ENCODE results near the gene L3HYPDH. TPM values are rescaled to one million over a fixed set of nuclear protein-coding genes. Genes with fewer than 3 reads are reported as not detected.

L3HYPDH gene
- polyA plus RNA-seq, 3 donors: 3.9 to 30.7 (median 5.3) TPM

- H3K4me2 ChIP-seq (replicated peaks; ENCODE audit: extremely low read depth, low read length, poor library complexity, severe bottlenecking): no peak overlapping the region
- no peak overlapping the region for H3K27ac Mint-ChIP-seq
- no peak overlapping the region for H3K4me3 ChIP-seq (replicated peaks in 1 of 3; ENCODE audit: low read depth in 2 of 3, low read length in 3 of 3)
- H3K4me1 Mint-ChIP-seq: peaks cover 31% of the 10 kb centered on the region
- H3K9me3 ChIP-seq (replicated peaks in 1 of 2; ENCODE audit: control insufficient read depth in 1 of 2, insufficient read depth in 1 of 2, low read length in 2 of 2): no peaks in the 10 kb centered on the region
- H3K27ac ChIP-seq (ENCODE audit: low read depth in 1 of 2, low read length in 2 of 2): no peak overlapping the region
- peaks cover 0 to 2% (median 1%) of the 10 kb centered on the region in 3 donors for H3K27me3 Mint-ChIP-seq (ENCODE audit: low read depth in 3 of 3)
- no peaks in the 10 kb centered on the region for H4K20me1 ChIP-seq (ENCODE audit: insufficient read depth, low read length)
- no peak overlapping the region for H3K4me3 Mint-ChIP-seq
- no peak for DNase-seq
- H3K4me1 ChIP-seq (ENCODE audit: control insufficient read depth in 1 of 2, insufficient read depth in 2 of 2, low read length in 2 of 2): peaks cover 12 to 27% of the 10 kb centered on the region in 2 donors
- no peaks in the 10 kb centered on the region for H3K9me3 Mint-ChIP-seq
- no peaks in the 10 kb centered on the region for H3K79me2 ChIP-seq (ENCODE audit: insufficient read depth, low read length)
- TF ChIP-seq, protein P1, sequence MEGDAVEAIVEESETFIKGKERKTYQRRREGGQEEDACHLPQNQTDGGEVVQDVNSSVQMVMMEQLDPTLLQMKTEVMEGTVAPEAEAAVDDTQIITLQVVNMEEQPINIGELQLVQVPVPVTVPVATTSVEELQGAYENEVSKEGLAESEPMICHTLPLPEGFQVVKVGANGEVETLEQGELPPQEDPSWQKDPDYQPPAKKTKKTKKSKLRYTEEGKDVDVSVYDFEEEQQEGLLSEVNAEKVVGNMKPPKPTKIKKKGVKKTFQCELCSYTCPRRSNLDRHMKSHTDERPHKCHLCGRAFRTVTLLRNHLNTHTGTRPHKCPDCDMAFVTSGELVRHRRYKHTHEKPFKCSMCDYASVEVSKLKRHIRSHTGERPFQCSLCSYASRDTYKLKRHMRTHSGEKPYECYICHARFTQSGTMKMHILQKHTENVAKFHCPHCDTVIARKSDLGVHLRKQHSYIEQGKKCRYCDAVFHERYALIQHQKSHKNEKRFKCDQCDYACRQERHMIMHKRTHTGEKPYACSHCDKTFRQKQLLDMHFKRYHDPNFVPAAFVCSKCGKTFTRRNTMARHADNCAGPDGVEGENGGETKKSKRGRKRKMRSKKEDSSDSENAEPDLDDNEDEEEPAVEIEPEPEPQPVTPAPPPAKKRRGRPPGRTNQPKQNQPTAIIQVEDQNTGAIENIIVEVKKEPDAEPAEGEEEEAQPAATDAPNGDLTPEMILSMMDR (IDR thresholded peaks at IDR 0.05): no peak
- H3K9ac ChIP-seq (ENCODE audit: insufficient read depth, low read length, poor library complexity, severe bottlenecking): no peak overlapping the region
- H3K36me3 ChIP-seq (replicated peaks in 1 of 2; ENCODE audit: control insufficient read depth in 1 of 2, insufficient read depth in 2 of 2, low read length in 2 of 2): no peaks in the 10 kb centered on the region
- H3K36me3 Mint-ChIP-seq: no peaks in the 10 kb centered on the region
- no peak overlapping the region for H2AFZ ChIP-seq (ENCODE audit: insufficient read depth, low read depth, low read length, poor library complexity, severe bottlenecking)
- WGBS (ENCODE audit: insufficient coverage): no CpG with 5 or more reads among the region's 5 CpGs
- intact Hi-C loops (cut with micrococcal nuclease): no loop called here
- no peaks in the 10 kb centered on the region for H3K27me3 ChIP-seq (ENCODE audit: control insufficient read depth in 2 of 2, insufficient read depth in 2 of 2, low read length in 2 of 2)
These were observed 44.8 kb downstream of the L3HYPDH start for GRCh38 chr14:59439256-59439965.

GRCh38 chr14:59438195-59438647 is 46.0 kb downstream of the L3HYPDH start:
- H3K4me1 Mint-ChIP-seq: peaks cover 29% of the 10 kb centered on the region
- Histone ChIP-seq H3K36me3 (replicated peaks in 1 of 2; ENCODE audit: control insufficient read depth in 1 of 2, insufficient read depth in 2 of 2, low read length in 2 of 2) (no peaks in the 10 kb centered on the region), H3K4me2 (replicated peaks; ENCODE audit: extremely low read depth, low read length, poor library complexity, severe bottlenecking) (no peak overlapping the region), H3K27ac (ENCODE audit: low read depth in 1 of 2, low read length in 2 of 2) (no peak overlapping the region), H3K9me3 (replicated peaks in 1 of 2; ENCODE audit: control insufficient read depth in 1 of 2, insufficient read depth in 1 of 2, low read length in 2 of 2) (no peaks in the 10 kb centered on the region), H3K27me3 (ENCODE audit: control insufficient read depth in 2 of 2, insufficient read depth in 2 of 2, low read length in 2 of 2) (no peaks in the 10 kb centered on the region), H3K4me1 (ENCODE audit: control insufficient read depth in 1 of 2, insufficient read depth in 2 of 2, low read length in 2 of 2) (peaks cover 12 to 27% of the 10 kb centered on the region in 2 donors), H4K20me1 (ENCODE audit: insufficient read depth, low read length) (no peaks in the 10 kb centered on the region), H3K9ac (ENCODE audit: insufficient read depth, low read length, poor library complexity, severe bottlenecking) (no peak overlapping the region), H2AFZ (ENCODE audit: insufficient read depth, low read depth, low read length, poor library complexity, severe bottlenecking) (no peak overlapping the region), H3K79me2 (ENCODE audit: insufficient read depth, low read length) (no peaks in the 10 kb centered on the region), H3K4me3 (replicated peaks in 1 of 3; ENCODE audit: low read depth in 2 of 3, low read length in 3 of 3) (no peak overlapping the region)
- no peak overlapping the region for H3K4me3 Mint-ChIP-seq
- intact Hi-C loops (cut with micrococcal nuclease): no loop called here
- H3K9me3 Mint-ChIP-seq: peaks cover 0 to 2% (median 0%) of the 10 kb centered on the region in 7 donors
- TF ChIP-seq, protein P1 (IDR thresholded peaks at IDR 0.05): no peak
- no peak for DNase-seq
- H3K27ac Mint-ChIP-seq: no peak overlapping the region
- H3K27me3 Mint-ChIP-seq (ENCODE audit: low read depth in 3 of 3): peaks cover 0 to 1% (median 1%) of the 10 kb centered on the region in 3 donors
- WGBS (ENCODE audit: insufficient coverage): no CpG with 5 or more reads among the region's 1 CpG
- no peaks in the 10 kb centered on the region for H3K36me3 Mint-ChIP-seq

Measured in CD14-positive monocyte (primary cell).